Measurements from ENCODE around the gene DSTYK. TPM values are rescaled to one million over a fixed set of nuclear protein-coding genes. Genes with fewer than 3 reads are reported as not detected.

Gene DSTYK
- total RNA-seq, 1 experiment from 2014 or later: 8.4 TPM

- BruUV-seq (replicated peaks): no TSS peak
- intact Hi-C loops (cut with micrococcal nuclease): loop anchor here (5.0 kb wide), 2 partner anchors 47 to 77 kb away; partner anchors contain the start of gene TMCC2
- POLR2A ChIA-PET (ENCODE audit: unreplicated experiment): interaction anchor here (0.5 kb wide), 1 partner anchor 57 kb away, joined by 8 read pairs; no protein-coding TSS in a partner anchor
Measured at GRCh38 chr1:205179842-205180241, 31.7 kb downstream of the DSTYK start.

GRCh38 chr1:205172729-205173366 is 38.7 kb downstream of the DSTYK start:
- intact Hi-C loops (cut with micrococcal nuclease): no loop called here
- Histone ChIP-seq H2AFZ (ENCODE audit: low read length) (no peak overlapping the region), H3K9me3 (ENCODE audit: low read length) (no peaks in the 10 kb centered on the region), H3K4me3 (ENCODE audit: low read length) (no peak overlapping the region), H3K79me2 (ENCODE audit: low read length) (peaks cover 13% of the 10 kb centered on the region), H3K9me2 (replicated peaks; ENCODE audit: low read length) (no peaks in the 10 kb centered on the region), H3K27ac (ENCODE audit: low read length) (peak overlapping the region; percentile 76), H3K36me3 (ENCODE audit: low read depth, low read length) (peaks cover 4% of the 10 kb centered on the region; the same call in 1 of the 2 replicates), H3K4me1 (ENCODE audit: insufficient read depth, low read length) (peaks cover 33% of the 10 kb centered on the region), H3K27me3 (ENCODE audit: low read length) (no peaks in the 10 kb centered on the region), H3K9ac (ENCODE audit: low read length) (no peak overlapping the region), H3F3A (ENCODE audit: low read length, unreplicated experiment) (peaks cover 7% of the 10 kb centered on the region), H3K4me2 (ENCODE audit: low read length) (peak overlapping the region; percentile 24), H4K20me1 (ENCODE audit: low read length) (no peaks in the 10 kb centered on the region)
- DNase-seq (peak; percentile 98), ATAC-seq (peak; percentile 83)
- POLR2A ChIA-PET (ENCODE audit: unreplicated experiment): interaction anchor here (0.7 kb wide), 1 partner anchor 98 kb away, joined by 11 read pairs; no protein-coding TSS in a partner anchor
- TF ChIP-seq CTCF (conservative IDR thresholded peaks at IDR 0.05; ENCODE audit: low read depth, low read length) (no peak), EZH2 (IDR thresholded peaks at IDR 0.05; ENCODE audit: low read length, unreplicated experiment) (no peak), EZH2phosphoT487 (IDR thresholded peaks at IDR 0.05; ENCODE audit: borderline replicate concordance, low read length) (no peak)
- CTCF ChIA-PET: no interaction called here
- BruUV-seq (replicated peaks): no TSS peak

More at GRCh38 chr1:205179842-205180241, 31.7 kb downstream of the DSTYK start:
- no peaks in the 10 kb centered on the region for H3K9me3 ChIP-seq (ENCODE audit: low read length)
- no peaks in the 10 kb centered on the region for H3K9me2 ChIP-seq (replicated peaks; ENCODE audit: low read length)
- H3K27ac ChIP-seq (ENCODE audit: low read length): no peak overlapping the region
- no peak overlapping the region for H3K4me2 ChIP-seq (ENCODE audit: low read length)
- peaks cover 18% of the 10 kb centered on the region for H3K4me1 ChIP-seq (ENCODE audit: insufficient read depth, low read length)
- no peak overlapping the region for H3K4me3 ChIP-seq (ENCODE audit: low read length)
- no peaks in the 10 kb centered on the region for H3K27me3 ChIP-seq (ENCODE audit: low read length)
- H3K79me2 ChIP-seq (ENCODE audit: low read length): peaks cover 6% of the 10 kb centered on the region; the same call in 1 of the 2 replicates
- TF ChIP-seq CTCF (conservative IDR thresholded peaks at IDR 0.05; ENCODE audit: low read depth, low read length) (no peak), EZH2phosphoT487 (IDR thresholded peaks at IDR 0.05; ENCODE audit: borderline replicate concordance, low read length) (no peak), EZH2 (IDR thresholded peaks at IDR 0.05; ENCODE audit: low read length, unreplicated experiment) (no peak)
- H3K9ac ChIP-seq (ENCODE audit: low read length): no peak overlapping the region
- ATAC-seq (no peak), DNase-seq (no peak)
- no peaks in the 10 kb centered on the region for H4K20me1 ChIP-seq (ENCODE audit: low read length)
- no peaks in the 10 kb centered on the region; the same call in 1 of the 2 replicates for H3K36me3 ChIP-seq (ENCODE audit: low read depth, low read length)
- no peak overlapping the region for H2AFZ ChIP-seq (ENCODE audit: low read length)
- CTCF ChIA-PET: no interaction called here
- H3F3A ChIP-seq (ENCODE audit: low read length, unreplicated experiment): peaks cover 7% of the 10 kb centered on the region

GRCh38 chr1:205171369-205171768 is 40.1 kb downstream of the DSTYK start:
- no peak overlapping the region for H3K4me3 ChIP-seq (ENCODE audit: low read length)
- H3K27ac ChIP-seq (ENCODE audit: low read length): no peak overlapping the region
- no peak for ATAC-seq
- no peak overlapping the region for H3K9ac ChIP-seq (ENCODE audit: low read length)
- no peaks in the 10 kb centered on the region for H3K9me3 ChIP-seq (ENCODE audit: low read length)
- CTCF ChIA-PET: no interaction called here
- peaks cover 7% of the 10 kb centered on the region for H3F3A ChIP-seq (ENCODE audit: low read length, unreplicated experiment)
- H2AFZ ChIP-seq (ENCODE audit: low read length): no peak overlapping the region
- peaks cover 29% of the 10 kb centered on the region for H3K4me1 ChIP-seq (ENCODE audit: insufficient read depth, low read length)
- no TSS peak for BruUV-seq (replicated peaks)
- H3K9me2 ChIP-seq (replicated peaks; ENCODE audit: low read length): no peaks in the 10 kb centered on the region
- H3K79me2 ChIP-seq (ENCODE audit: low read length): peaks cover 12% of the 10 kb centered on the region; the same call in 1 of the 2 replicates
- no peaks in the 10 kb centered on the region for H3K27me3 ChIP-seq (ENCODE audit: low read length)
- intact Hi-C loops (cut with micrococcal nuclease): no loop called here
- TF ChIP-seq CTCF (conservative IDR thresholded peaks at IDR 0.05; ENCODE audit: low read depth, low read length): no peak
- TF ChIP-seq EZH2 (IDR thresholded peaks at IDR 0.05; ENCODE audit: low read length, unreplicated experiment): no peak
- TF ChIP-seq EZH2phosphoT487 (IDR thresholded peaks at IDR 0.05; ENCODE audit: borderline replicate concordance, low read length): no peak
- no peak for DNase-seq
- no peaks in the 10 kb centered on the region for H4K20me1 ChIP-seq (ENCODE audit: low read length)
- H3K36me3 ChIP-seq (ENCODE audit: low read depth, low read length): peaks cover 4% of the 10 kb centered on the region; the same call in 1 of the 2 replicates
- no peak overlapping the region for H3K4me2 ChIP-seq (ENCODE audit: low read length)
- POLR2A ChIA-PET (ENCODE audit: unreplicated experiment): no interaction called here

Data from PC-3 (cell line).